Measurements from ENCODE around the gene CD84.
"Not testable (repeated sequence)": the region's sequence is repeated elsewhere in the genome, so short reads cannot be mapped to it uniquely, and the experiment has no call there.

The CD84 gene

GRCh38 chr1:160534823-160535605, 44.3 kb downstream of the CD84 start:
- DNase-seq (ENCODE audit: low spot score): no peak
- TF ChIP-seq CTCF (IDR thresholded peaks at IDR 0.05; ENCODE audit: borderline replicate concordance, control extremely low read depth, extremely low read depth, insufficient read depth, missing control alignments): no peak
- in situ Hi-C loops (cut with MboI; ENCODE audit: low sequenced_read_pairs, unreplicated experiment): no loop called here

- DNase-seq (ENCODE audit: low spot score); in situ Hi-C loops (cut with MboI; ENCODE audit: low sequenced_read_pairs, unreplicated experiment): not testable (repeated sequence)
These were observed 46.8 kb downstream of the CD84 start for GRCh38 chr1:160532557-160532813.

GRCh38 chr1:160531809-160532556, 47.3 kb downstream of the CD84 start:
- in situ Hi-C loops (cut with MboI; ENCODE audit: low sequenced_read_pairs, unreplicated experiment): not testable (repeated sequence)

GRCh38 chr1:160529401-160529952, 49.8 kb downstream of the CD84 start:
- in situ Hi-C loops (cut with MboI; ENCODE audit: low sequenced_read_pairs, unreplicated experiment): not testable (repeated sequence)

More at GRCh38 chr1:160531809-160532556, 47.3 kb downstream of the CD84 start:
- DNase-seq (ENCODE audit: low spot score): not testable (repeated sequence)

GRCh38 chr1:160523789-160524188, 55.5 kb downstream of the CD84 start:
- DNase-seq (ENCODE audit: low spot score); in situ Hi-C loops (cut with MboI; ENCODE audit: low sequenced_read_pairs, unreplicated experiment): not testable (repeated sequence)

More at GRCh38 chr1:160529401-160529952, 49.8 kb downstream of the CD84 start:
- DNase-seq (ENCODE audit: low spot score): not testable (repeated sequence)

GRCh38 chr1:160522622-160523345, 56.5 kb downstream of the CD84 start, which contains the start of gene SLAMF6:
Gene SLAMF6 (minus strand): TSS chr1:160523255. CDS start chr1:160523192, 63 bp downstream.
- DNase-seq (ENCODE audit: low spot score): peak; percentile 25
- TF ChIP-seq CTCF (IDR thresholded peaks at IDR 0.05; ENCODE audit: borderline replicate concordance, control extremely low read depth, extremely low read depth, insufficient read depth, missing control alignments): no peak
- in situ Hi-C loops (cut with MboI; ENCODE audit: low sequenced_read_pairs, unreplicated experiment): no loop called here

- no peak for DNase-seq (ENCODE audit: low spot score)
- in situ Hi-C loops (cut with MboI; ENCODE audit: low sequenced_read_pairs, unreplicated experiment): no loop called here
These were observed 57.2 kb downstream of the CD84 start for GRCh38 chr1:160522136-160522535.

GRCh38 chr1:160521554-160521953, 57.7 kb downstream of the CD84 start:
- TF ChIP-seq CTCF (IDR thresholded peaks at IDR 0.05; ENCODE audit: borderline replicate concordance, control extremely low read depth, extremely low read depth, insufficient read depth, missing control alignments): no peak
- no peak for DNase-seq (ENCODE audit: low spot score)
- in situ Hi-C loops (cut with MboI; ENCODE audit: low sequenced_read_pairs, unreplicated experiment): no loop called here

More at GRCh38 chr1:160522136-160522535, 57.2 kb downstream of the CD84 start:
- TF ChIP-seq CTCF (IDR thresholded peaks at IDR 0.05; ENCODE audit: borderline replicate concordance, control extremely low read depth, extremely low read depth, insufficient read depth, missing control alignments): no peak
